ENCODE measurements around the gene BACH1.

The BACH1 gene

DNA sequence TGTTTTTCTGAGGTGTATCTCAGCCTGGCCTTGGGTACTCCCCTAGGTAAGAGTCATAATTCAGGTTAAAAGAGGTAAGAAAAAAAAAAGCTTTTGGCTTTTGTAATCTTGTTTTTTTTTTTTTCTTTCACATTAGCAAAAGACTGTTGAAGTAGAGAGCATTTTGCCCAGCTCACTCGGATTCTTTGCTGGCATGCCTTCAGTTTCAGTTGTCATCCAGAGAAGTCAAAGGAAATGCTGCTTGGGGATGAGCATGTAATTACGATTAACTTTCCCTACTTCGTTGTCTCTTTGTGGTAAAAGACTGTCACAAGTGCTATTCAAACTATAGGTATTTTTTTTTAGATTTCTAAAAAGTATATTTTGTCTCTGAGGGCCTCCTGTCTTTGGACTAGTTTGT lies 6.3 kb downstream of the BACH1 start:
- in situ Hi-C loops (cut with HindIII; ENCODE audit: low sequenced_read_pairs): no loop called here
- DNase-seq (ENCODE audit: low read depth): no peak
- TF ChIP-seq, protein P1, sequence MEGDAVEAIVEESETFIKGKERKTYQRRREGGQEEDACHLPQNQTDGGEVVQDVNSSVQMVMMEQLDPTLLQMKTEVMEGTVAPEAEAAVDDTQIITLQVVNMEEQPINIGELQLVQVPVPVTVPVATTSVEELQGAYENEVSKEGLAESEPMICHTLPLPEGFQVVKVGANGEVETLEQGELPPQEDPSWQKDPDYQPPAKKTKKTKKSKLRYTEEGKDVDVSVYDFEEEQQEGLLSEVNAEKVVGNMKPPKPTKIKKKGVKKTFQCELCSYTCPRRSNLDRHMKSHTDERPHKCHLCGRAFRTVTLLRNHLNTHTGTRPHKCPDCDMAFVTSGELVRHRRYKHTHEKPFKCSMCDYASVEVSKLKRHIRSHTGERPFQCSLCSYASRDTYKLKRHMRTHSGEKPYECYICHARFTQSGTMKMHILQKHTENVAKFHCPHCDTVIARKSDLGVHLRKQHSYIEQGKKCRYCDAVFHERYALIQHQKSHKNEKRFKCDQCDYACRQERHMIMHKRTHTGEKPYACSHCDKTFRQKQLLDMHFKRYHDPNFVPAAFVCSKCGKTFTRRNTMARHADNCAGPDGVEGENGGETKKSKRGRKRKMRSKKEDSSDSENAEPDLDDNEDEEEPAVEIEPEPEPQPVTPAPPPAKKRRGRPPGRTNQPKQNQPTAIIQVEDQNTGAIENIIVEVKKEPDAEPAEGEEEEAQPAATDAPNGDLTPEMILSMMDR (IDR thresholded peaks at IDR 0.05; ENCODE audit: low read depth, low read length, missing control alignments): no peak
- no peak overlapping the region for H3K4me3 ChIP-seq (ENCODE audit: low read depth, low read length)

DNA sequence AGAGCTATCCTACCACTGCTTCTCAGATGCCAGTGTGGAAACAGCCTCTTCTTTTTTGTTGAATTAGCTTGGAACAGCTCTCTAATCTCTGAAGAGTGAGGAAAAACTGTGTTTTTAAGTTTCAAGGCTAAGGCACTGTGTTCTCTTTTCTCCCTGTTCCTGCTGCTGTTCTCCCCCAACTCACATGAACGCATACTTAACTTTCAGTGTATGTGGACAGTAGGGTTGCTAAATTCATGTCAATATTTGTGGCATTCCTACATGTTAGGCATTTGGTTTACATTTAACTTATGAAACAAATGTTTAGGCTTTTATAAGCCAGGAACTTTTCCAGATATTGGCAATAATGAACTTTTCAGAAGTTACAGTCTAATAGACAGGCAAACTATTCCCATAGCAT lies 6.8 kb downstream of the BACH1 start:
- no peak overlapping the region for H3K4me3 ChIP-seq (ENCODE audit: low read depth, low read length)
- no peak for DNase-seq (ENCODE audit: low read depth)
- in situ Hi-C loops (cut with HindIII; ENCODE audit: low sequenced_read_pairs): no loop called here
- TF ChIP-seq, protein P1 (IDR thresholded peaks at IDR 0.05; ENCODE audit: low read depth, low read length, missing control alignments): no peak

DNA sequence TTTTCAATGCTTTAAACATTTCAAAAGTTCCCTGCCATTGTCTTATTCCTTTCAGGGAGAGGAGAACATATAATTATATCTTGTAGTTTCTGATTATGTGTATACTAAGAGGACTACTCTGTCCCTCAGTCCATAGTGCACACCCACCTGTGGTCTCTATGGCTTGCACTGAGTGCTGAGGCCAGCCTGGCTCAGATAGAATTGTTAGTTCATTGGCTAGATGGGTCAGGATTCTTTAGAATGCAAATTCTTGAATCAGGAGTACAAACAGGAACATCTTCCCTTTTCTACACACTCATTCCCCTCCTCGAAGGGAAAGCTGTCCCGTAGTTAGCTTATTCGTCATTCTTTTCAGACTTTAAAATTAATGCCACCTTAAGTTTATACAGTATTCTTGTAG lies 8.2 kb downstream of the BACH1 start:
- H3K4me3 ChIP-seq (ENCODE audit: low read depth, low read length): no peak overlapping the region
- in situ Hi-C loops (cut with HindIII; ENCODE audit: low sequenced_read_pairs): no loop called here
- no peak for DNase-seq (ENCODE audit: low read depth)
- TF ChIP-seq, protein P1 (IDR thresholded peaks at IDR 0.05; ENCODE audit: low read depth, low read length, missing control alignments): no peak

DNA sequence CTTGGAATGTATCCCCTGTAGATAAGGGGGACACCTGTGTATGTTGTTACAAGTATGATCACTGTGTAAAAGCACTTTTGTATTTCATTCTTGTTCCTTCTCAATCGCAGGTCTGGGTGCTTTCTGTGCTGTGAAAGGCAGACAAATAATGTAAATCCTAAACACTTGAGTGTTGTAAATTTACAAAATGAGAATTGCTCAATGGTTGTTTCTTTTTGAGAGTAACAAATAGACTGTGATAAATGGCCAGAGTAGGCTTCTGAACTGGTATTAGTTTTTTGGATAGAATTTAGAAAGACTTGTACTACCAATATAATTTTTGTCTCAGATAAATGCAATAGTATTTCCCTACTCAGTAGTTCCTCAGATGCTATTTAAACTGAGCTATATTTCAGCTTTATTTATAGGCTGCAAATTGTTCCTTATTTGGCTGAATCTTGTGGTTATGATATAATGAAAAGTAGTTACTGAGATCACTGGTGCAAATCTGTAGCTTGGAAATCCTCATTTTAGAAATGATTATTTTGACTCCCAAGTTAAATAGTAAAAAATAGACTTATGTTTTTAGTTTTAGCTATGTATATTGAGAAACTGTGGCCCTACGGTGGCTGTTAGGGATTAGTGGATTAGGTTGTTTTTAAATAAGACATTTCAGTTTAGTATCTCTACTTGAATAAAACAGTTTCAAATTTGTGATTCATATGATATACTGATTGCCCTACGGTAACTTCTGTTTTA lies 9.2 kb downstream of the BACH1 start:
- TF ChIP-seq, protein P1 (IDR thresholded peaks at IDR 0.05; ENCODE audit: low read depth, low read length, missing control alignments): no peak

DNA sequence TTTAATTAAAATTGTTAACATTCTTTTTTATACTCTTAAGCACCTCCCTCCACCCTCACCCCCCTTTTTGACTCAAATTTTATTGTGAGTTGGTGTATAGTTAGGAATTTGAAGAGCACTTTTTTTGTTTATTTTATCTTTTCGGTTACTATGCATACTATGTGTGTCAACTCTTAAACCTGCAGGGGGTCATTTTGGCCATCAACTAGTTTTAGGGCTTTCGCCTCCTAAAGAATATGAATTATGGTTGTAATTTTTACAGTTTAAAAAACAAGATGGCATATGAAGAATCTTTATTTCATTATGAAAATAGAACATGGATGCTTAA lies 9.7 kb downstream of the BACH1 start:
- in situ Hi-C loops (cut with HindIII; ENCODE audit: low sequenced_read_pairs): no loop called here
- no peak overlapping the region for H3K4me3 ChIP-seq (ENCODE audit: low read depth, low read length)
- TF ChIP-seq, protein P1 (IDR thresholded peaks at IDR 0.05; ENCODE audit: low read depth, low read length, missing control alignments): no peak
- no peak for DNase-seq (ENCODE audit: low read depth)

More for the DNA sequence above, 9.2 kb downstream of the BACH1 start:
- H3K4me3 ChIP-seq (ENCODE audit: low read depth, low read length): no peak overlapping the region
- in situ Hi-C loops (cut with HindIII; ENCODE audit: low sequenced_read_pairs): no loop called here
- DNase-seq (ENCODE audit: low read depth): no peak

DNA sequence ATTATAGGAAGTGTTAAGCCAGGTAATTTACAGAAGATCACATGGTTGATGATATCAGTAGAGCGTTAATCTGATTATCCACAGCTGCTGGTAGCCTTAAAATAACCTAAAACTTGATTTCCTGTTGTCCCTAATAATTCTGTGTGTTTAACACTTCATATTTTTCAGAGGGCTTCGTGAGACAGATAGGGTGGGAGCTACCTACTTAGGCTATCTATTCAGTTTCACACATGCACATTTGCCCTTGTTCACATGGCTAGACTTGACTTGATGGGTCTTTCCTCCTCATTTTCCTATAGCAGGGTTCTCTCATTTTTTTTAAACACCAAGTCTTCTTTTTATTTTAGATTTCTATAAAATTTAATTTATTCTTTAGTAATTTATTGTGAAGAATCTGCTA lies 11.0 kb downstream of the BACH1 start:
- TF ChIP-seq, protein P1 (IDR thresholded peaks at IDR 0.05; ENCODE audit: low read depth, low read length, missing control alignments): no peak
- in situ Hi-C loops (cut with HindIII; ENCODE audit: low sequenced_read_pairs): no loop called here
- DNase-seq (ENCODE audit: low read depth): no peak
- H3K4me3 ChIP-seq (ENCODE audit: low read depth, low read length): no peak overlapping the region
